HFFc6 (cell line): ENCODE measurements around the gene PEDS1. TPM values are rescaled to one million over a fixed set of nuclear protein-coding genes. Genes with fewer than 3 reads are reported as not detected.

Source experiments
- DNase-seq: peaks from one replicate; pipeline ENCODE4 v3.0.0-alpha.2; 2018
- H3K27ac Mint-ChIP-seq: 2 replicates; pipeline ENCODE4 v1.8.0; 2020; ENCODE audit warnings: mild to moderate bottlenecking, mixed read lengths
- H3K27me3 Mint-ChIP-seq: 2 replicates; pipeline ENCODE4 v1.8.0; 2021; ENCODE audit warnings: mild to moderate bottlenecking, moderate library complexity, mixed read lengths; ENCODE audit not compliant: insufficient read depth
- H3K36me3 Mint-ChIP-seq: 2 replicates; pipeline ENCODE4 v1.8.0; 2021; ENCODE audit warnings: low read depth, mixed read lengths
- H3K4me1 Mint-ChIP-seq: 2 replicates; pipeline ENCODE4 v1.8.0; 2020; ENCODE audit warnings: low read depth, mixed read lengths
- H3K4me3 Mint-ChIP-seq: 2 replicates; pipeline ENCODE4 v1.8.0; 2020; ENCODE audit warnings: mild to moderate bottlenecking, moderate library complexity, mixed read lengths
- H3K9me3 Mint-ChIP-seq: 2 replicates; pipeline ENCODE4 v1.8.0; 2020; ENCODE audit warnings: mild to moderate bottlenecking, mixed read lengths
- CTCF ChIP-seq: fragments of 200-600 bp; sonication (generic); IDR thresholded peaks from 2 replicates; pipeline ENCODE4 v1.5.0; 2021; ENCODE audit warnings: antibody characterized with exemption, mild to moderate bottlenecking
- total RNA-seq, 6 experiments: library from RNA; stranded (reverse); fragmentation: NEBNext Ultra II Directional; extraction: Animal tissue kit (Norgen Biotek cat#: 25700); gene quantifications; 2 replicates in 1 of 6; 3 replicates in 5 of 6; pipeline ENCODE4 v1.2.3, GENCODE V29; 2021

The PEDS1 gene
- total RNA-seq, 6 experiments from 2014 or later: 25.8 to 29.8 (median 27.8) TPM

GRCh38 chr20:50175938-50176933 lies 22.7 kb upstream of the PEDS1 start:
- Mint-ChIP-seq H3K36me3 (no peaks in the 10 kb centered on the region), H3K27ac (no peak overlapping the region), H3K4me3 (no peak overlapping the region), H3K27me3 (no peaks in the 10 kb centered on the region; the same call in 1 of the 2 replicates), H3K4me1 (peaks cover 27% of the 10 kb centered on the region), H3K9me3 (no peaks in the 10 kb centered on the region)
- DNase-seq: no peak
- no peak for TF ChIP-seq CTCF

- TF ChIP-seq CTCF: no peak
- H3K9me3 Mint-ChIP-seq: no peaks in the 10 kb centered on the region
- no peak overlapping the region for H3K27ac Mint-ChIP-seq
- H3K4me3 Mint-ChIP-seq: no peak overlapping the region
- no peaks in the 10 kb centered on the region; the same call in 1 of the 2 replicates for H3K27me3 Mint-ChIP-seq
- H3K4me1 Mint-ChIP-seq: peaks cover 27% of the 10 kb centered on the region
- no peaks in the 10 kb centered on the region for H3K36me3 Mint-ChIP-seq
- DNase-seq: no peak
These were observed 20.9 kb upstream of the PEDS1 start for GRCh38 chr20:50174456-50174855.

GRCh38 chr20:50172347-50173013 lies 19.0 kb upstream of the PEDS1 start:
- TF ChIP-seq CTCF: no peak
- H3K27me3 Mint-ChIP-seq: no peaks in the 10 kb centered on the region; the same call in 1 of the 2 replicates
- H3K27ac Mint-ChIP-seq: peak overlapping the region; percentile 58; the same call in 1 of the 2 replicates
- no peak for DNase-seq
- H3K4me3 Mint-ChIP-seq: peak overlapping the region; percentile 60
- H3K4me1 Mint-ChIP-seq: peaks cover 22% of the 10 kb centered on the region
- H3K36me3 Mint-ChIP-seq: no peaks in the 10 kb centered on the region
- no peaks in the 10 kb centered on the region for H3K9me3 Mint-ChIP-seq

GRCh38 chr20:50170549-50171220 lies 17.2 kb upstream of the PEDS1 start:
- H3K36me3 Mint-ChIP-seq: no peaks in the 10 kb centered on the region
- H3K4me1 Mint-ChIP-seq: peaks cover 33% of the 10 kb centered on the region
- TF ChIP-seq CTCF: no peak

GRCh38 chr20:50169329-50169823 lies 15.9 kb upstream of the PEDS1 start:
- Mint-ChIP-seq H3K36me3 (no peaks in the 10 kb centered on the region), H3K27me3 (no peaks in the 10 kb centered on the region; the same call in 1 of the 2 replicates), H3K4me3 (no peak overlapping the region), H3K4me1 (peaks cover 43% of the 10 kb centered on the region), H3K27ac (no peak overlapping the region; the same call in 1 of the 2 replicates), H3K9me3 (no peaks in the 10 kb centered on the region)
- peak; percentile 98 for TF ChIP-seq CTCF
- peak; percentile 62 for DNase-seq

More at GRCh38 chr20:50170549-50171220, 17.2 kb upstream of the PEDS1 start:
- Mint-ChIP-seq H3K27ac (no peak overlapping the region), H3K4me3 (no peak overlapping the region), H3K27me3 (no peaks in the 10 kb centered on the region), H3K9me3 (no peaks in the 10 kb centered on the region)
- no peak for DNase-seq
